HG03066 (cell line): ENCODE measurements around the gene TEX14.
"Not testable (repeated sequence)": the region's sequence is repeated elsewhere in the genome, so short reads cannot be mapped to it uniquely, and the experiment has no call there.

ENCODE experiments used
- ATAC-seq: cut with Tn5 transposase; IDR thresholded peaks from one replicate; pipeline ENCODE4 v1.9.1; 2021; ENCODE audit warnings: low read depth; ENCODE audit not compliant: unreplicated experiment

TEX14 gene

DNA sequence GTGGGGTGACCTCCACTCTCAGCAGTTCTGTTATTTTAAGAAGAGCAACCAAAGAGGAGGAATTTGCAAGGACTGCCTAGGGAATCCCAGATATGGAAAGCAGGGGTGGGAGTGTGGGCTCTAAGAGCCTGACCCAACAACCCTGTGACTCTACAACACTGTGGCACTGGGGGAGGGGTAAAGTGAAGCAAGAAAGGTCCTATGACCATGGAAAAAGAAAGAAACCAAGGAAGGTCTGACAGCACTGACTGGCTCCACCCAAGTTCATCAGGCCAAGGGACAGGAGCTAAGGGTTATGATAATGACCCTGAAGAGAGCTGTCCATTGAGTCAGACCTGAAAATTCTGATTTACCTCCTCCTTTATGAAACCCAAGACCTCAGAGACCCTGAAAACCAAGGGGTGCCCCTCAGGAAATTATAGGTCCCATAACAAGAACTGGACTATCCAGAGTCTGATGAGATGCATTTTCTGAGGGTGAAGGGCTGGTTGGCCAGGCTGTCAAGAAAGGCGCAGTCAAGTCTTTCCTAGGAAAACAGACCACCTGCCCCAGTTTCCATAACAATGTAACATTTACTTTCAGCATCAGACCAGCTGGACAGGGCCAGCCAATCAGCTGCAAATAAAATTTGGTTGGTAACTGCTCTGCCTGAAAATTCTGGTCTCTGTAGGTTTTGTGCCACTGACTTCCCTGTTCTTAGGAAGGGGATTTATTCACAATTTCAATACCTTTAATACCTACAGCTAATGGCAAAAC is 123.6 kb downstream of the TEX14 start:
- no peak for ATAC-seq

DNA sequence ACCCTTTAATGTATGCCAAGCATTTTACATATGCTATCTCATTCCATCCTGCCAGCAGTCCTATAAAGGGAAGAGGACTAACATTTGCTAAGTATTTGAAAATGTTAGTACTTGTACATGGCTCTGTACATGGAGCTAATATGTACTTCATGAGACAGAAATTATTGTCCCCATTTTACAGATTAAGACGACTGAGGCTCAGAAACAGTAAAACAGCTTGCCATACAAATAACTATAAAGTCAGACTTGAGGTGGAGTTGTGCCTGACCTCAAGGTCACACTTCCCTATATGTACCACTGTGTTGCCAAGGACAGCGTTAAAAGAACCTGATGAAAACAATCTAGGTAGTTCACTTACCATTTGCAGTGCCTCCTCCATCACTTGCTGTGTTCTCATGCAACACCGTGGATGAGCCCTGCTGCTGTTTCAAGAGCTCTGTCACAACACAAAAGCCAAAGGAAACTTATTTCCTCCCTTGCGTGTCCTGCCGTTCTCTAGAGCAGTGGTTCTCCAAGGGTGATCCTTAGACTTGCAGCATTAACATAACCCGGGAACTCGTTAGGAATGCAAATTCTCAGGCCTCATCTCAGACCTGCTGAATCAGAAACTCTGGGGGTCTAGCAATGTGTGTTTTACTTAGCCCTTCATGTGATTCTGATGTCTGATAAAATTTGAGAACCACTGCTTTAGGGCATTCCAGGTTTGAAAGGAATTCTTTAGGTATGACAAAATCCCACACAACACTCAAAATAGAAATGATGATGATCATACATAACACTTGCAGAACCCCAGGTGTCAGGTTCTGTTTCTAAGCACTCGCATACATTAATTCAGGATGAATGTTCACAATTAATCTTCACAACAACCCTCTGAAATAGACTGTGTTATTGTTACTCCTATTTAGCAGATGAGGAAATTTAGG is 126.2 kb downstream of the TEX14 start:
- no peak for ATAC-seq

DNA sequence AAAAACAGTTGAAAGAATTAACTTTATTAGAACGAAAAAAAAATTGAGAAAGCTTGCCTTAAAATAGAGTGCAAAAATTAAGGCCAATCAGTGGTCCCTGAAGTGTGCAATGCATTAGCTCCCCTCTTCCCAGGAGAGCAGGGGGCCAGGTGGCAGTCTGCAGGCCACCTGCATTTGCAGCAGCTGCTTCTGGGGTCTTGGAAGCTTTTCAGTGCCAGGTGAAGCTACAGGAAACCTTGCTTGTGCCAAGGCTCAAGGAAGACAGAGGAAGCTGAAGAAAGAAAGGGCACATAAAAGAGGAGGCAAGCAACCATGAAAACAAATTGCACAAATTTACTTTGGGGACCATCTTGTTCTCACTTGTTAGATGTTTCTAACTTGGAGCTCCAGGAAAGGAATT is 126.9 kb downstream of the TEX14 start:
- no peak for ATAC-seq

DNA sequence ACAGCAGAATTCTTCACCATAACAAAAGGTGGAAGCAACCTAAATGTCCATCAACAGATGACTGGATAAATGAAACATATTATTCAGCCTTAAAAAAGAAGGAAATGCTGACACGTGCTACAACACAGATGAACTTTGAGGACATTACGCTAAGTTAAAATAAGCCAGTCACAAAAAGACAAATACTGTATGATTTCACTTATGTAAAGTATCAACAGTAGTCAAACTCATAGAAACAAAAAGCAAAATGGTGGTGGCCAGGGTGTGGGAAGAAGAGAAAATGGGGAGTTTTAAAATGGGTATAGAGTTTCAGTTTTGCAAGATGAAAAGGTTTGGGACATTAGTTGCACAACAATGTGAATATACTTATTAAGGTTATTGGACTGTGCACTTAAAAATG is 127.6 kb downstream of the TEX14 start:
- ATAC-seq = no peak

DNA sequence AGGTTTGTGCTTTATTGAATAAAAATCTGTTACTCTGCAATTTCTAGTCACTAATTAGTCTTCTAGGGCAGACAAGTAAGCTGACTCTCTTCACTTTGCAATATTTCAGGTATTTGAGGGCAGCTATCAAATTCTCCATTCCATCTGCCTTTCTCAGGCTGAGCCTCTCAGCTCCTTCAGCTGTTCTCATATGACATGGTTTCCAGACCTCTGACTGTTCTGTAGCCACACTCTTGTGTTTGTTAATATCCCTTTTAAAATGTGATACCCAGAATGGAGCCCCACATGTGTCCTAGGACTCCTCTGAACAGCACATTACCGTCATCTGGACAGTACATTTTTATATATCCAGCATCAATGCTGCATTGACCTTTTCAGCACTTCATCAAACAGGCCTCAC is 131.3 kb downstream of the TEX14 start:
- ATAC-seq = no peak

DNA sequence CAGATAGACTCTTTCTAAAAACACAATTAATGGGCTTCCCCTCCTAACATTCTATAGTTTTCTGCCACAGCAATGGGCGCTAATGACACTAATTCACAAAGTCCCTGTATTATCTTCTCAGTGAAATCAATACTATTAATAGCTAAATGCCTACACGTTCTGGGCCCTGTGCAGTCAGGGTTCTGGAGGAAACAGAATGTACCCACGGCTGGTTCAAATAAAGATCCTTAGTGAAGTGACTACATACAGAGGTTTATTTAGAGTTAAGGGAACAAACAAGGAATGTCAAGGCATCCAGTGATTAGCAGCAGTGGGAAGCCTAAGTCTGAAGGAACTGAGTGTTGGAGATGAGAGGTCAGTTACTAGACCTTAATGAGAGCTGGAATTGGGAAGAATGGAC is 133.9 kb downstream of the TEX14 start:
- ATAC-seq = no peak

DNA sequence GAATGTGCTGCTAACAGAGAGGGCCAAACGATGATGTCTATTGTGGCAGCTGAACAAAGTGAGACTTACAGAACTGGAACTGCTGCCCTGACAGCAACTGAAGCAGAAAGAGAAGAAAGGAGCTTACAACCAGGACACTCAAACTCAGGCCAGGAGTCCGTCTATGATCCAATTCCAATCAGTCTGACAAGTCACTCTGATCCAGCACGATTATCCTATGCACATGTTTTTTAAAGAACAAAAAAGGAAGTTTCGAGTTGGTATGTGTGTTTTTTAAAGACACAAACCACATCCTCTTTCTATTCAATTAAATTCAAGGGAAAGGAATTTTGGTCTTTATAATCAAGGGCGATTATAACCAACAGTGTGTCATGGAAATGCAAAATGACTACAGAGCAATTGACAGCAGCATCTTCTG is 135.0 kb downstream of the TEX14 start:
- no peak for ATAC-seq

DNA sequence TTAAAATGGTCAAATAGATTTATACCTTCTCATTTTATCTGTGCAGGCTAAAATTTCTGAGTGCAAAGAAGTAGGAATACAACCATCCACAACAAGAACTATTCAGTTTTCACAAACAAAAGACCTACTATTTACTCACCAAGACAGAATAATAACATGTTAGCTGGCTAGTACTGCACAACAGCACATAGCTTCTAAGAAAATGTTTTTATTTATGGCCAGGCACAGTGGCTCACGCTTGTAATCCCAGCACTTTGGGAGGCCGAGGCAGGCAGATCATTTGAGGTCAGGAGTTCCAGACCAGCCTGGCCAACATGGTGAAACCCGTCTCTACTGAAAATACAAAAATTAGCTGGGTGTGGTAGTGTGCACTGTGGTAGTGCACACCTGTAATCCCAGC is 136.7 kb downstream of the TEX14 start:
- not testable (repeated sequence) for ATAC-seq

DNA sequence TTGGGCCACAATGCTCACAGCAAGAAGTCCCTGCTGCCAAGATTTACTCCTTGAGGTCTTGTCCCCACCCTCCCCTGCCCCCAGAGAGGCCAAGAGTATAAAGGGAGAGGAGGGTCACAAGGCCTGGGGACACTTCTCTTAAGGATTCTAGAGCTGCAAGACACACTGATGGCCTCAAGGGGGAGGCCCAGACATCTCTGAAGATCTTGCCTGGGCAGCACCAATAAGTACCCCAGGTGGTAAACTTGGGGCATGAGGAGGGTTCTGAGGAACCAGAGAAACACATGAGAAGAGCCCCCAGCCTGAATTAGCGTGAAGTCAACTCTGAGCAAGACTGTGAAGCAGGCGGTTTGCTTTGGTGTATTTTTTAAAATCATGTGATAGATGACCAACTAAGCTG is 150.6 kb downstream of the TEX14 start:
- no peak for ATAC-seq

DNA sequence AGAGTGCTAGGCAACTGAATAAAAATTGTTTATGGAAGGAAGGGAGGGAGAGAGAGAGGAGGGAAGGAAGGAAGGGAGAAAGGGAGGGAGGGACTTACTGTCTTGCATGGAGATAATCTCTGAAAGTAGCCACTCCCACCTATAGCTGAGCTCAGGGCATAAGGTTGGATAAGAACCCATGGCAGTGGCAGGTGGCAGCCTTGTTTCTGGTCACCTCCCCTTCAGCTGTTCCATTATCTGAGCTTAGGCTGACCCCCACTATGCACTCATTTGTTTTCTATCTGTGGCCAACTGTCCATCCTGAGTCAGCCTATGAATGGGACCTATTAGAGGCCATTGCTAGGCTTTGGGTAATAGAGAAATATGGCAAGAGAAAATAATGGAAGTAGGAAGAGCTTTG is 152.1 kb downstream of the TEX14 start:
- no peak for ATAC-seq

DNA sequence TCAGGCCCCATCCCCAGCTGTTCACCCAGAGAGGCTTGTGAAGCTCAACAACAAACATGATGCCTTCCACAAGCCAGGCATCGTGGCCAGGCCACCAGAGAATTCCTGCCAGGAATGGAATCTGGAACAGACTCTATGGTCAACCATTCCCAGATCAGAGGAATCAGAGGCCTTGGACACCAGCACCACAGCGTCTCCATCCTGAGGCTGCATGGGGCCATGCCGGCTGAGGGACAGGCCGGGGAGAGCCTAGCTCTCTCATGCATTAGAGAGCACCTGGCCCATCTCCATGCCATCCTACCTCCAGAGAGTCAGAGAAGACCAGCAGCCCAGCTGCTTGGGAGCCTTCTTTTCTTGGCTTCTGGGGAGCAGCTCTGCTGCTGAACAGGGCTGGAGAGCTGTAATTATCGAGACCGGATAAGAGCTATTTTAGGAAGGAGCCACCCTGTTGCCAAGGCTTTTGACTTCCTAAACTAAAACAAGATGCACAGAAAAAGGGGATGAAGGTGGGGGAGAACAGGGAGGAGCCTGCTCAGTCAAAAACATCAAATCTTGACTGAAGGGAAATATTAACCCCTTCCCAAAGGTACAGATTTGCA is 152.9 kb downstream of the TEX14 start:
- ATAC-seq = no peak

DNA sequence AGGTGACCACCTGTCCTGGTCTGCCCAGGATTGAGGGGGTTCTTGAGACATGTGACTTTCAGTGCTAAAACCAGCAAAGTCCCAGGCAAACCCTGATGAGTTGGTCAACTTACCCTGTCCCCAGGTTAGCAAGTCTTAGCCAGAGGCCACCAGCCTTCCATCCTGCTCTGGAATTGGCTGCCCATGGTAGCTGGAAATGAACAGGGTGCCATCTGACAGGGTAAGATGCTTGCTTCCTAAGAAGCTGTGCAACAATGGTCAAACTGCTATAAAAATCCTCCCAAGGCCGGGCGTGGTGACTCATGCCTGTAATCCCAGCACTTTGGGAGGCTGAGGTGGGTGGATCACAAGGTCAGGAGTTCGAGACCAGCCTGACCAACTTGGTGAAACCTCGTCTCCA is 154.6 kb downstream of the TEX14 start:
- ATAC-seq = no peak

DNA sequence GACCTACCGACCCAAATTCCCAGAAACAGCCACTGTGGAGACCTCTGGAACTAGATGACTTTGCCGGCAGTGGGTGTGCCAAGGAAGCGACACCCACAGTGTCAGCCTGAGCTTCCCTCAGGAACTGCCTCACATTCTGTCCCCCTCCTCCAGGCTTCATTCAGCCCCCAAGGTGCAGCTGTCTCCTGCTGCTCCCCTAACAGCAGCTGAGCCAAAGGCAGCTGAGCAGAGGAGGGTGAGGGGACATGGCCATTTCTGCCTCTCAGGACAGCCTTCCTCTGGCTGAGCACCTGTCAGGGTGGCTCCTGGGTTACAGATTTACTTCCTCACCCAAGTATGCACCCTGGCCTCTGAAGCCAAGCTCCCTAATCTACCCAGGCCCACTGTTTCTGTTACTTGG is 155.3 kb downstream of the TEX14 start:
- ATAC-seq = no peak

DNA sequence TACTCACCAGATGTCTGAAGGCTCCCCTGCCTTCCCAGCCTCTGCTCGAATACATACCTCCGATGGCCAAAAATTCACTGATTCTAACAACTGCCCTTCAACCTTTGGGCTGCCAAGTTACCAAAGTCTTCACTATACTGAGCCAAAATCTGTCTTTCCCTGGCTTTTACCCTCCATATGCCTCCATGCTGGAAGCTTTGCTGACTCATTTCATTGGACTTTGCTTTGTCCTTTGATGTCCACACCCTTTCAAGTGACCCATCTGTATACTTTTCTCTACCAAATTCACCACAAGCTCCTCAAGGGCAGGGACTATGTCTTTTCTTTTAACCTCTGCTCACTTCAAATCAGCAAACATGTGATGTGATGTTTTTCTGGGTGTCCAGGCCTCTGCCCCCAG is 156.4 kb downstream of the TEX14 start:
- no peak for ATAC-seq

DNA sequence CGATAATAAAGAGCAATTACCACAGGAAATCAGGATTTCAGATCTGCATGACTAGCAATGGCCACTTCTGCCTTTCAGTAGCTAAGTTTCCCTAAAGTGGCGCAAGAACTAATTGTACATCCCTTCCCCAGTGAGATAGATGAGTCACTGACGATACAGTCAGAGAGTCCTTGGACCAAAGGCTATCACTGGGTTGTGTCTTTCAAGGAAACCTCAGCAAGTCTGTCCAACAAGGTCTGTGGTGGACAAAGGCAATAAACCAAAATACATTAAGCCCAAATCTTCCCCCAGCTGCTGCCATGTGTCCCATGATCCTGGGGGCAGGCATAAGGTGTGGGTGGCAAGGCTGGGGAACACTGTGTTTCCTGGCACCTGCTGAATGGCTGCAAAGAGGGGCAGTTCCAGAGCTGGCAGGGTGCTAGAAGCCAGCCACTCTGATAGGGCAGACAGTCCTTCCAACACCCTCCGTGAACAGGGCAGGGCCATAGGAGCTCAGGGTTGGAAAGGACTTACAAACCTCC is 156.9 kb downstream of the TEX14 start:
- ATAC-seq = no peak

DNA sequence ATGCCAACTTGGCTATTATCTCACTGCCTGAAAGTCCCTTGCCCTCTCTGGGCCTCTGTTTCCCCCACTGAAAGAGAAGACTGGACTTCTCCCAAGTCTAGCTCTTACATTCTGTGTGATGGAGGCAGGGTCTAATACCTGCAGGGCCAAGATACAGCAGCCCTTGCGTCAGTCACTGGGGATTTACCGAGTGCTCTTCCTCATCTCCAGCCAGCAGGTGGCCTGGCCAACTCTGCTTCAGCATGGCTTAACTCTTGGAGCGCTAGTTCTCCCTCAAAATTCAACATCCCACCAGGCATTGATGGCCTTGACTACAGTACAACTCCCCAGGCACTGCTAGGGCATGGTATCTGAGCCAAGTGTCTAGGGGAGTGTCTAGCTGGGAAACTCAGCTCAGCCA is 157.5 kb downstream of the TEX14 start:
- no peak for ATAC-seq

DNA sequence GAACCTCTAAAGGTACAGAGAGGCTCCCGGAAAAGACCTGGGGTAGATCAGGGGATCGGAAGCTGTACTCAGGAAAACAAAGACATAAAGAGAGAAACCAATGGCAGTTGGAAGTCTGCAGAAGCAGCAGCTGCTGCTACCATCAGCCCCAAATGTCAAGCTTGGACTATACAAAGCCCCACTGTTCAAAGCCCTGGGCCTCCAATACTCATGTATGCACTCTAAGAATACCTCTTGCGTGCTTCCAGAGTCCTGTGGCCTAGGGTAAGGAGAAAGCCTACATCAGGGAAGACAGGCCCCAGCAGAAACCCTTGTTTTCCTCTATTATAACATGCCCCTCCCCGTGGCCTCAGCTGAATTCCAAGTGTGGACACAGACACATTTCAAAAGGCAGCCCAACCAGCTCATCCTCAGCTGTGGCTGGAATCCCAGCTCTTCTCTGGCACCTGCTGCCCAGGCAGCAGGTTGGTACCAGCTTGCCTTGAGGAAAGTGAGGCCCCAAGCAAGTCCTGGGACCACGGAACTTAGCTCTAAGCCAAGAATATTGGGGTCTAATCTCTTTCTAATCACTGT is 158.1 kb downstream of the TEX14 start:
- no peak for ATAC-seq

DNA sequence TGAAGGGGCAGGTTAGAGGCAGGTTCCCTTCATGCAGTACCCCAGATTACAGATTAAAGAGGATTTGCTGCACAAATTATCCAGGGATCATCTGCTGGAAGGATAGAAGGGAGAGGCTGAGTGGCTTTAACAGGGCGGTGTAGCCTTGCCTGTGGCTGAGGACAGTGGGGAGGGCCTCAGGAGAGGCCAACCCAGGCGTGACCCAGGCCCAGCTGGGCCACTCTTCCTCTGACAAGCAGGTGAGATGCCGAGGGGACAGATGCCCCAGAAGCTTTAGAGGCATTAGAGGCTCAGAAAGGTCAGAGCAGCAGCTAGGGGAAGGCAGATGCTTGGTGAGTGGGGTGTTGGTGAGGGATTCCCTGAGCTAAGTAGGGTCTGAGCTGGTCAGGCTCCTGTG is 159.3 kb downstream of the TEX14 start:
- no peak for ATAC-seq

DNA sequence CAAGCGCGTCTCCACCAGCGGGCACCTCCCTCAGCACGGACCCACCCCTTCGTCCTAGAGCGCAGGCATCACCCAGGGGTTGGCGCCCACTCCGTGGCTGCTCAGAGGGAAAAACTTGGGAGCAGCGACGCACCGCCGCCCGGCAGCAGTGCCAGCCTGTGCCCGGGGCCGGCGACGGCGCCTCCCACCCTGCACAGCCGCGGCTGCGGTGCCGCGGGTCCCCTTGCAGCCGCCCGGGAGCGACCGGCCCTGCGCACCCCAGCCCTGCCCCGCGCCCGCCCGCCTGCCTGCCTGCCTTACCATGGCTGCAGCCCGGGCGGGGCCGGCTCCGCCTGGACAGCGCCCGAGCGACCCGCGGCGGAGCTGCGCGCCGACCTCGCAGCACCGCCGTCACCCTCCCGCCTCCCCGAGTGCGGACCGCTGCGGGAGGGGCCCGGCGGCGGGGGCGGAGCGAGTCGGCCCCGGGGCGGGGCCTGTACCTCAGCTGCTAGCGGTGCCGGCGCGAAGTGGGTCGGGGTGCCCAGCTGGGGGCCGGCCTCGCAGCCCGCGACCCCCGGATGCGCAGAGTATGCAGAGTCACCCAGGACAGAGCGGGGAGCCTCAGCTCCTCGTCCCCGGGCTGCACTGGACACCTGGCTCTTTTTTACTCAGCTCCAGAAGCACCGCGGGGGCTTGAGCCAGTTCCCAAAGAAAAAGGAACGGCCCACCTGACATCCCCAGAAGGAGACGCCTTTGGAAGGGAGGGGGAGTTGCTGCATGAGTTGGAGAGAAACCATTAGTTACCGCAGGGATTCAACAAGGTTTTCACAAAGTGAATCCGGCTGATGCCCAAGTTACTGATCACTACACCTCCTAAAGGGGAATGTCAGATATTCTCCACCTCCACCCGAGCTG is 159.9 kb downstream of the TEX14 start:
- ATAC-seq = peak; percentile 60

DNA sequence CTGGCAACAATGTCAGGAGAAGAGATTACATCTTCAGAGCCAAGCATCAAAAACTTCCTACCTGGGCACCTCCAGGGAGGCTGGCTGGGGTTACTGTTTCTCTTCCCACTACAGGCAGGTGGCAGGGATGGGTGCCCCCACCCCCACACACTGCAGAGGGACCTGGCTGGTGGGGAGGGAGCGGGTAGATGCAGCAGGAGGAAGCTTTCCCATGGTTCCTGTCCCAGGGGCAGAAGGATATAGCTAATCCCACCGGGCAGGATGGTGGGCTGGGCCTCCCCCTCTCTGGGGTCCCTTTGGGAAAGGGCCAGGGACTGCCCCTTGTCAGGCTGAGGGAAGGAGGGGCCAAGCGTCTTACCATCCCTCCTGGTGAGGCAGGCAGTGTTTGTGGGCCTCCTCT is 160.7 kb downstream of the TEX14 start:
- no peak for ATAC-seq
